Measurements from ENCODE around the gene PTPN13. TPM values are rescaled to one million over a fixed set of nuclear protein-coding genes. Genes with fewer than 3 reads are reported as not detected.
"Not testable (repeated sequence)": the region's sequence is repeated elsewhere in the genome, so short reads cannot be mapped to it uniquely, and the experiment has no call there.

PTPN13 gene
- total RNA-seq, 1 donor from 2014 or later: 66.3 TPM

DNA sequence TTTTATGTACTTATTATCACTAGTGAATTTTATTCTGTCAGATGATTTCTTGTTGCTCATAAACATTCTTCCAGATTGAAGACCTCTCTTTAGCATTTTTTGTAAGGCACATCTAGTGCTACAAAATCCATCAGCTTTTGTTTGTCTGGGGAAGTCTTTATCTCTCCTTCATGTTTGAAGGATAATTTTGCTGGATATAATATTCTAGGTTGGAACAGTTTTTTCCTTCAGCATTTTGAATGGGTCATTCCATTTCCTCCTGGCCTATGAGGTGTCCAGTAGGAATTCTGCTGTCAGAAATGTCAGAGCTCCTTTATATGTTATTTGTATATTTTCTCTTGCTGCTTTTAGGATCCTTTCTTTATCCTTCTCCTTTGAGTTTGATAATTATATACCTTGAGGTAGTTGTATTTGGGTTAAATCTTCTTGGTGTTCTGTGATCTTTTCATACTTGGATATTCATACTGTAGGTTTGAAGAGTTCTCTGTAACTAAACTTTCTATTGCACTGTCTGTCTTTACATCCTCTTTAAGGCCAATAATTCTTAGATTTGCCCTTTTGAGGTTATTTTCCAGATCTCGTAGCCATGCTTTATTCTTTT, 58.3 kb downstream of the PTPN13 start:
- H3K9me3 ChIP-seq: peaks cover 7% of the 10 kb centered on the region
- H3K4me3 ChIP-seq: no peak overlapping the region
- intact Hi-C loops (cut with DNase I): no loop called here
- no peaks in the 10 kb centered on the region for H3K4me1 ChIP-seq
- peaks cover 0 to 4% of the 10 kb centered on the region in 2 donors for H3K36me3 ChIP-seq
- no peak for TF ChIP-seq POLR2AphosphoS5 (IDR thresholded peaks at IDR 0.05; ENCODE audit: insufficient read depth in 1 of 2, low read depth in 1 of 2)
- TF ChIP-seq, protein P1, sequence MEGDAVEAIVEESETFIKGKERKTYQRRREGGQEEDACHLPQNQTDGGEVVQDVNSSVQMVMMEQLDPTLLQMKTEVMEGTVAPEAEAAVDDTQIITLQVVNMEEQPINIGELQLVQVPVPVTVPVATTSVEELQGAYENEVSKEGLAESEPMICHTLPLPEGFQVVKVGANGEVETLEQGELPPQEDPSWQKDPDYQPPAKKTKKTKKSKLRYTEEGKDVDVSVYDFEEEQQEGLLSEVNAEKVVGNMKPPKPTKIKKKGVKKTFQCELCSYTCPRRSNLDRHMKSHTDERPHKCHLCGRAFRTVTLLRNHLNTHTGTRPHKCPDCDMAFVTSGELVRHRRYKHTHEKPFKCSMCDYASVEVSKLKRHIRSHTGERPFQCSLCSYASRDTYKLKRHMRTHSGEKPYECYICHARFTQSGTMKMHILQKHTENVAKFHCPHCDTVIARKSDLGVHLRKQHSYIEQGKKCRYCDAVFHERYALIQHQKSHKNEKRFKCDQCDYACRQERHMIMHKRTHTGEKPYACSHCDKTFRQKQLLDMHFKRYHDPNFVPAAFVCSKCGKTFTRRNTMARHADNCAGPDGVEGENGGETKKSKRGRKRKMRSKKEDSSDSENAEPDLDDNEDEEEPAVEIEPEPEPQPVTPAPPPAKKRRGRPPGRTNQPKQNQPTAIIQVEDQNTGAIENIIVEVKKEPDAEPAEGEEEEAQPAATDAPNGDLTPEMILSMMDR (IDR thresholded peaks at IDR 0.05): no peak
- no peak for TF ChIP-seq POLR2A (IDR thresholded peaks at IDR 0.05)
- DNase-seq (ENCODE audit: extremely low spot score in 2 of 2): no peak
- no peak overlapping the region for H3K27ac ChIP-seq
- H3K27me3 ChIP-seq: no peaks in the 10 kb centered on the region

DNA sequence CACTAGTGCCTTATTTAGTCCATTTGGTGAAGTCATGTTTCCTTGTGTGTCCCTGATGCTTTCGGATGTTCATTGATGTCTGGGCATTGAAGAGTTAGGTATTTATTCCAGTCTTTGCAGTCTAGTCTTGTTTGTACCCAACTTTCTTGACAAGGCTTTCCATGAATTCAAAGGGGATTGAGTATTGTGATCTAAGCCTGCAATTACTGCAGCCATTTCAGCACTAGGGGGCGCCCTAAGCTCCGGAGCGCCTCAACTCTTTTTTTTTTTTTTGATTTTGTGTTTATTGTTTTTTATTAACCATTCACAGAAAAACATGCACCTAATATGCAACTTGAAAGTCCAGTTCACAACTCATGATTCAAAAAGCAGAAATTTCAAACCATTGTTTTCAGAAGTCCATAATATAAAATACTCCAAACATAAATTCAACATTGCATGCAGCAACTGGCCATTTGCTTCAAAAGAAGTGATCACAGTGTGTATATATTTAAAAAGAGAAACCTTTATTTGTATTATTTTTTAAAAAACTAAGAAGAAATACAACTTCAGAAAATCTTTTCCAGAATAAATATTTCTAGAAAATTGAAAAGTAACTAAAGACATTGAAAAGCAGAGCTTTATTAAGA, 59.2 kb downstream of the PTPN13 start:
- no peak for TF ChIP-seq POLR2AphosphoS5 (IDR thresholded peaks at IDR 0.05; ENCODE audit: insufficient read depth in 1 of 2, low read depth in 1 of 2)
- H3K36me3 ChIP-seq: peaks cover 0 to 4% of the 10 kb centered on the region in 2 donors
- peaks cover 7% of the 10 kb centered on the region for H3K9me3 ChIP-seq
- no peaks in the 10 kb centered on the region for H3K4me1 ChIP-seq
- no peak for DNase-seq (ENCODE audit: extremely low spot score in 2 of 2)
- H3K27ac ChIP-seq: no peak overlapping the region
- H3K4me3 ChIP-seq: no peak overlapping the region
- intact Hi-C loops (cut with DNase I): no loop called here
- no peaks in the 10 kb centered on the region for H3K27me3 ChIP-seq

DNA sequence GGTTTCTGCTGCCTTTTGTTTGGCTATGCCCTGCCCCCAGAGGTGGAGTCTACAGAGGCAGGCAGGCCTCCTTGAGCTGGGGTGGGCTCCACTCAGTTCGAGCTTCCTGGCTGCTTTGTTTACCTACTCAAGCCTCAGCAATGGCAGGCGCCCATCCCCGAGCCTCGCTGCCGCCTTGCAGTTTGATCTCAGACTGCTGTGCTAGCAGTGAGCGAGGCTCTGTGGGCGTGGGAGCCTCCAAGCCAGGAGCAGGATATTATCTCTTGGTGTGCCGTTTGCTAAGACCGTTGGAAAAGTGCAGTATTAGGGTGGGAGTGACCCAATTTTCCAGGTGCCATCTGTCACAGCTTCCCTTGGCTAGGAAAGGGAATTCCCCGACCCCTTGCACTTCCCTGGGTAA, 62.7 kb downstream of the PTPN13 start:
- H3K27me3 ChIP-seq; H3K27ac ChIP-seq; H3K4me1 ChIP-seq; intact Hi-C loops (cut with DNase I); DNase-seq (ENCODE audit: extremely low spot score in 2 of 2); H3K36me3 ChIP-seq; H3K9me3 ChIP-seq; H3K4me3 ChIP-seq: not testable (repeated sequence)

DNA sequence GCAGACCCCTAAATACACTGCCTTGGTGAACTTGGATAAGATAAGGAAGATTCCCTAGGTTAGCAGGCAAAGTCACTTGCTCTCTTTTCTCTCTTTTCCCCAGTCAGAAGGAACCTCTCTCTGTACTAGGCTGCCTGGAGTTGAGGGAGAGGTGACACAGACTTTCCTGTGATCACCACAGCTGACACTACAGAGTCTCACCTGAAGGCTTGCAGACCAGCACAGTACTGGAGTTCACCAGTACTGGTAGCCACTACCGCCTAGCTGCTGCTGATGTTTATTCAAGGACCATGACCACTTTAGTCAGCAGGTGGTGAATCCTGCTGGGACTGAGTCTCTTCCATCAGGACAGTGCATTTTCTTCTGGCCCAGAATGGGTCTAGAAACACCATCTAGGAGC, 63.3 kb downstream of the PTPN13 start:
- intact Hi-C loops (cut with DNase I): no loop called here
- no peaks in the 10 kb centered on the region for H3K36me3 ChIP-seq
- H3K27ac ChIP-seq: no peak overlapping the region
- peaks cover 11% of the 10 kb centered on the region for H3K4me1 ChIP-seq
- DNase-seq (ENCODE audit: extremely low spot score in 2 of 2): no peak
- H3K4me3 ChIP-seq: no peak overlapping the region
- no peaks in the 10 kb centered on the region for H3K27me3 ChIP-seq
- no peaks in the 10 kb centered on the region for H3K9me3 ChIP-seq
- TF ChIP-seq POLR2A (IDR thresholded peaks at IDR 0.05) (no peak), POLR2AphosphoS5 (IDR thresholded peaks at IDR 0.05; ENCODE audit: insufficient read depth in 1 of 2, low read depth in 1 of 2) (no peak)
- TF ChIP-seq, protein P1 (IDR thresholded peaks at IDR 0.05): no peak

DNA sequence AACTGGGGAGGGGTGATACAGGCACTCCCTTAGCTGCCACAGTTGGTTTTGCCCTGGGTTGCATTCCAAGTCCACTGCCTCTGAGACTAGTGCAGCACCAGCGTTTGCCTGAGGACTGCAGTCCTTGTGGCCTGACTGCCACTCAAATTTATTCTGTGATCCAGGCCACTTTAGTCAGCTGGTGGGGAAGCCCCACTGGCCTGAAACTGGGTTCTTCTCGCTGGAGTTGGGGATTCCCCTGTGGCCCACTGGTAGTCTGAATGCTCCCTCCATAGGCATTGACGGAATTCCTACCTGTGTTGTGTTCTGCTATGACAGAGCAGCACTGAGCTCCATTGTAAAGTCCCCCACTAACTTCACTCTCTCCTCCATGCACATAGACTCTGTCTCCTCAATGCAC, 63.8 kb downstream of the PTPN13 start:
- Histone ChIP-seq H3K4me1 (peaks cover 16% of the 10 kb centered on the region), H3K36me3 (no peaks in the 10 kb centered on the region), H3K27ac (no peak overlapping the region), H3K27me3 (no peaks in the 10 kb centered on the region), H3K4me3 (no peak overlapping the region), H3K9me3 (no peaks in the 10 kb centered on the region)
- no peak for TF ChIP-seq POLR2AphosphoS5 (IDR thresholded peaks at IDR 0.05; ENCODE audit: insufficient read depth in 1 of 2, low read depth in 1 of 2)
- TF ChIP-seq, protein P1 (IDR thresholded peaks at IDR 0.05): no peak
- TF ChIP-seq POLR2A (IDR thresholded peaks at IDR 0.05): no peak
- no peak for DNase-seq (ENCODE audit: extremely low spot score in 2 of 2)
- intact Hi-C loops (cut with DNase I): no loop called here

DNA sequence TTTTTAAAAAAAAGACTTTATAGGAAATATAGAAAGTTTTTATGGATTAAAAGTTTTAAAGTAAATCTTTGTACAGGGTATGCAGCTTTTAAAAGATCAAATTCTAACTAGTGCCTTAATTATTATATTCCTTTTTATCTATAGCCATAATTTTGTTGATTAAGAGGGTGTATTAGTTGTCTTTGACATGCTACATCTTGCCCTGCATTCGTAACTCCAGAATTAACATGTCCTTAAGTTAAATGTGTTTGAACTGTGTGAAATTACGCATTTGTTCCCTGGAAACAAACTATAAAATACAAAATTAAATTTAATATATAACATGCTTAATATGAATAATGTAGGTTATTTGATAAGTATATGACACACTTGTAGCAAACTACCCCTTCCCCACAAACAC, 66.3 kb downstream of the PTPN13 start:
- intact Hi-C loops (cut with DNase I): no loop called here
- H3K36me3 ChIP-seq: no peaks in the 10 kb centered on the region

More for the DNA sequence above, 66.3 kb downstream of the PTPN13 start:
- H3K4me1 ChIP-seq: peaks cover 16% of the 10 kb centered on the region
- DNase-seq (ENCODE audit: extremely low spot score in 2 of 2): no peak
- TF ChIP-seq POLR2A (IDR thresholded peaks at IDR 0.05) (no peak), POLR2AphosphoS5 (IDR thresholded peaks at IDR 0.05; ENCODE audit: insufficient read depth in 1 of 2, low read depth in 1 of 2) (peak in 1 of 2 donors; percentile 14)
- TF ChIP-seq, protein P1 (IDR thresholded peaks at IDR 0.05): no peak
- H3K27ac ChIP-seq: no peak overlapping the region
- no peaks in the 10 kb centered on the region for H3K9me3 ChIP-seq
- no peaks in the 10 kb centered on the region for H3K27me3 ChIP-seq
- H3K4me3 ChIP-seq: no peak overlapping the region
